GM18909 (cell line): ENCODE results near the gene HLA-B.
A peak's percentile ranks its signal among the peaks of the same experiment; 100 is the strongest.
"Not testable (repeated sequence)": the region's sequence is repeated elsewhere in the genome, so short reads cannot be mapped to it uniquely, and the experiment has no call there.

Experiments used
- ATAC-seq: cut with Tn5 transposase; IDR thresholded peaks from one replicate; pipeline ENCODE4 v1.9.1; 2021; ENCODE audit warnings: mild to moderate bottlenecking; ENCODE audit not compliant: unreplicated experiment, poor library complexity

HLA-B gene

GRCh38 chr6:31386099-31386498, 29.1 kb upstream of the HLA-B start:
- no peak for ATAC-seq

- no peak for ATAC-seq
Measured at GRCh38 chr6:31385041-31385440, 28.1 kb upstream of the HLA-B start.

- ATAC-seq: no peak
Measured at GRCh38 chr6:31383149-31383548, 26.2 kb upstream of the HLA-B start.

- no peak for ATAC-seq
Measured at GRCh38 chr6:31381666-31382065, 24.7 kb upstream of the HLA-B start.

- no peak for ATAC-seq
Measured at GRCh38 chr6:31379850-31380249, 22.9 kb upstream of the HLA-B start.

GRCh38 chr6:31378721-31379103, 21.7 kb upstream of the HLA-B start:
- ATAC-seq: no peak

GRCh38 chr6:31378062-31378720, 21.2 kb upstream of the HLA-B start:
- ATAC-seq: no peak

GRCh38 chr6:31377029-31377428, 20.1 kb upstream of the HLA-B start:
- no peak for ATAC-seq

GRCh38 chr6:31375699-31376098, 18.7 kb upstream of the HLA-B start:
- ATAC-seq: no peak

GRCh38 chr6:31374118-31374517, 17.1 kb upstream of the HLA-B start:
- not testable (repeated sequence) for ATAC-seq

- ATAC-seq: no peak
Measured at GRCh38 chr6:31368461-31368860, 11.5 kb upstream of the HLA-B start.

GRCh38 chr6:31366693-31367470, 9.9 kb upstream of the HLA-B start:
- peak; percentile 72 for ATAC-seq

- ATAC-seq: no peak
Measured at GRCh38 chr6:31365864-31366263, 8.9 kb upstream of the HLA-B start.

- ATAC-seq: no peak
Measured at GRCh38 chr6:31363811-31364210, 6.8 kb upstream of the HLA-B start.

- no peak for ATAC-seq
Measured at GRCh38 chr6:31362751-31363150, 5.8 kb upstream of the HLA-B start.

- ATAC-seq: no peak
Measured at GRCh38 chr6:31359581-31359980, 2.6 kb upstream of the HLA-B start.

- ATAC-seq: no peak
Measured at GRCh38 chr6:31358302-31358701, 1.3 kb upstream of the HLA-B start.

- ATAC-seq: no peak
Measured at GRCh38 chr6:31357886-31358285, 907 bp upstream of the HLA-B start.

- peak; percentile 12 for ATAC-seq
Measured at GRCh38 chr6:31356216-31356945, 598 bp downstream of the HLA-B start.

- ATAC-seq: no peak
Measured at GRCh38 chr6:31355583-31355948, 1.4 kb downstream of the HLA-B start.

- no peak for ATAC-seq
Measured at GRCh38 chr6:31354864-31355582, 2.0 kb downstream of the HLA-B start.
